Neural progenitor cell (in vitro differentiated cells): ENCODE data around the gene TEX11.

ENCODE experiments used
- CTCF ChIP-seq: fragments of 200-600 bp; sonication (generic); IDR thresholded peaks from 2 replicates; pipeline ENCODE4 v1.5.1; 2017; ENCODE audit warnings: antibody characterized with exemption, mild to moderate bottlenecking
- EZH2 ChIP-seq: fragments of 200-600 bp; sonication (generic); IDR thresholded peaks from 2 replicates; pipeline ENCODE4 v1.6.1; 2017; ENCODE audit warnings: antibody characterized with exemption, mild to moderate bottlenecking, moderate library complexity

DNA sequence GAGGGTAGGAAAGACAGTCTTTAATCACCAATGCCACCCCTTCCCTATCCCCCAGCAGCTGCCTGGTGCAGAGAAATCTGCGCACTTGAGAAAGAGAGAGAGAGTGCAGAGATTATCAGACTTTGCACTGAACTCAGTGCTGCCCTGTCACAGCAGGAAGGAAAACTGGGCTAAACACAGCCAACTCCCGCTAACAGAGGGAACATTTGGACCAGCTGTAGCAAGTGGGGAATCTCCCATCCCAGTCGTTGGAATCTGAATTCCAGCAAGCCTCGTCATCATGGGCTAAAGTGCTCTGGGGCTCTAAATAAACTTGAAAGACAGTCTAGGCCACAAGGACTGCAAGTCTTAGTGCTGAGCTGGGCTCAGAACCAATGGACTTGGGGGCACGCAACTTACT is 295.2 kb downstream of the TEX11 start:
- no peak for TF ChIP-seq CTCF
- no peak for TF ChIP-seq EZH2
